ENCODE measurements around the gene NEURL1.

The NEURL1 gene

DNA sequence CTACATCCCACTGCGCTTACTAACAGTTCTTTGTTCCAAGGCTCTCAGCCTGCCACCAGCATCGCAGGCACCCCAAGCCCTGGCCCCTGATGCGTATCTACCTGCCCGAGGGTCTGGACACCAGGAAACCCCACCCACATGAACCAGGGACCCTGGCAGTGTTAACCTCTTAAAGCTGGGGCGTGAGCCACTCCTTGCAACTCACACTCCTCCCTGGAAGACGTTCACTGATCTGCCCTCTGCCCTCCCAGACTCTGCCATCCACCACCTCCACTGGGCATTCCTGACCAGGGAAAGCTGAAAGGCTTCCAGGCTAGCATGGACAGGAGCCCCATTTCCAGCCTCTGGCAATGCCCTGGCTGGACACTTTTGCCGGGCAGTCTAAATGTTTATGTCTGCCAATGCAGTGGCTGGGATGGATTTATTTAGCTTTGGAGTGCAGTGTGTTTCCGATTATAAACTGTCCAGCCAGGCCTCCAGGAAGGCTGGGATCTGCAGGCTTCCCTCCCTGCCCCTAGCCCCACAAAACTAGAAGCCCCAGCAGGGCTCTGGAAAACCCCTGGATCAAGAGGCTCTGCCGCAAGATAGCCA, 117.5 kb downstream of the NEURL1 start:
- Histone ChIP-seq H3K27ac (ENCODE audit: low read depth in 2 of 2, low read length in 2 of 2) (no peak overlapping the region), H3K4me3 (ENCODE audit: low read length in 2 of 2) (no peak overlapping the region), H3K36me3 (ENCODE audit: control insufficient read depth in 2 of 2, insufficient read depth in 2 of 2, low read length in 2 of 2) (peaks cover 47 to 56% of the 10 kb centered on the region in 2 donors), H3K9me3 (ENCODE audit: control insufficient read depth in 2 of 2, low read length in 2 of 2) (no peaks in the 10 kb centered on the region), H3K9ac (ENCODE audit: low read depth in 1 of 2, low read length in 2 of 2) (no peak overlapping the region), H3K27me3 (ENCODE audit: control insufficient read depth in 2 of 2, insufficient read depth in 2 of 2, low read length in 2 of 2) (no peaks in the 10 kb centered on the region), H3K4me1 (ENCODE audit: control insufficient read depth in 2 of 2, insufficient read depth in 2 of 2, low read length in 2 of 2) (peaks cover 3 to 4% of the 10 kb centered on the region in 2 donors)

DNA sequence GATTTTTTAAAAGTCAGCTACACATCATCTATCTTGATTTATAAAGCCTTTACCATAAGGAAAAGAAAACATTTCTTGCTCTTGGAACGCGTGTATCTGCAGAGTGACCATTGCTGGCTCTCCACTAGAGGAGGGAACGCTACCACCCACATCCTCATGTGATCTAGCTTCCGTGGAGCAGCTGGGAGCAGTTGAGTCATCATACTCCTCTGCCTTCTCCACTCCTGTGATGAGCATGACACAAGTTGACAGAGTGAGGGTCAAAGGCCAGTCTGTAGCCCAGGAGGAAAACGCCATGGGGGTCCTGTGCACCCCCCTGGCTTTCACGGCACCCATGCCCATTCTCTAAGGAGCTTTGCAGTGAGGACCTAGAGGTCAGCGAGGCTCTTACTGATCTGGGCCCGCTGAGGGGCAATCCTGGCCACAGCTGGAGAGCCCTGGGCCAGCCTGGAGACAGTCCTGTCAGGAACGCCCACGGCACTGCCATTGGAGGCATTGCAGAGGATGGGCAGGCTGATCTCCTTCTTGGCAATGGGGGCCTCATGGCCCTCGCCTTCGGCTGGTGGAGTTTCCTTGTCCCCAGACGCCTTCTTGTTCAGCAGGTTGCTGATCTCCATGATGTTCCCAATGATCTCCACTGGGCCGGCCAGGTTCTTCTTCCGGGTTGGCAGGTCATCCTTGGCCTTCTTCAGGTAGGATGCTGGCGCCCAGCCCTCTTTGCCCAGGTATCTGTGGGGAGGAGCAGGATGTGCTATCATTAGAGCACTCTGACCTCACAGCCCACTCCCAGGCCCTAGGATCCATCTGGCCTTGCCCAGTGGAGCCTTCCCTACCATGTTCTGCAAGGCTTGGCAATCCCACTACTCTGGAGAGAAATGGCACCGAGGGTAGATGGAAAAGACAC, 119.2 kb downstream of the NEURL1 start:
- peaks cover 58 to 65% of the 10 kb centered on the region in 2 donors for H3K36me3 ChIP-seq (ENCODE audit: control insufficient read depth in 2 of 2, insufficient read depth in 2 of 2, low read length in 2 of 2)
- H3K27ac ChIP-seq (ENCODE audit: low read depth in 2 of 2, low read length in 2 of 2), result peak overlapping the region; percentile 9 to 48
- no peaks in the 10 kb centered on the region for H3K9me3 ChIP-seq (ENCODE audit: control insufficient read depth in 2 of 2, low read length in 2 of 2)
- no peak overlapping the region for H3K9ac ChIP-seq (ENCODE audit: low read depth in 1 of 2, low read length in 2 of 2)
- peaks cover 4 to 12% of the 10 kb centered on the region in 2 donors for H3K4me1 ChIP-seq (ENCODE audit: control insufficient read depth in 2 of 2, insufficient read depth in 2 of 2, low read length in 2 of 2)
- no peaks in the 10 kb centered on the region for H3K27me3 ChIP-seq (ENCODE audit: control insufficient read depth in 2 of 2, insufficient read depth in 2 of 2, low read length in 2 of 2)
- no peak overlapping the region for H3K4me3 ChIP-seq (ENCODE audit: low read length in 2 of 2)

DNA sequence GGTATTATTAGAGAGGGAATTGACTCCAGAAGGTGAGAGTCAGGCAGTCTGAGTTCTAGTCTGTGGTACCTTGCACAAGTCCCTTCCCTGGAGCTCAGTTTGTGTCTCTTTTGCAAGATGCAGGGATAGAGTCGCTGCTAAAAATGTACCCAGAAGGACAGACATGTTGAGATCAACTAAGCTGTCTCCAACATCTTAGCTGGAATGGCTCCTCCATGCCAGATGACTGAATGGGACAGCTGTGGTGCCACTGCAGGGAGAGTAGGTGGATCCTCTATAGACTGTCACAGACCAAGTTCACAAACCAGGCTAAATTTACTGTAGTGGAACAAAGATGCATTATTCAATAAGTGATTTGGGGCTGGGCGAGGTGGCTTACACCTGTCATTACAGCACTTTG, 120.1 kb downstream of the NEURL1 start:
- Histone ChIP-seq H3K4me1 (ENCODE audit: control insufficient read depth in 2 of 2, insufficient read depth in 2 of 2, low read length in 2 of 2) (peaks cover 9 to 12% of the 10 kb centered on the region in 2 donors), H3K36me3 (ENCODE audit: control insufficient read depth in 2 of 2, insufficient read depth in 2 of 2, low read length in 2 of 2) (peaks cover 58 to 71% of the 10 kb centered on the region in 2 donors), H3K27me3 (ENCODE audit: control insufficient read depth in 2 of 2, insufficient read depth in 2 of 2, low read length in 2 of 2) (no peaks in the 10 kb centered on the region), H3K27ac (ENCODE audit: low read depth in 2 of 2, low read length in 2 of 2) (no peak overlapping the region), H3K4me3 (ENCODE audit: low read length in 2 of 2) (no peak overlapping the region), H3K9me3 (ENCODE audit: control insufficient read depth in 2 of 2, low read length in 2 of 2) (no peaks in the 10 kb centered on the region), H3K9ac (ENCODE audit: low read depth in 1 of 2, low read length in 2 of 2) (no peak overlapping the region)

DNA sequence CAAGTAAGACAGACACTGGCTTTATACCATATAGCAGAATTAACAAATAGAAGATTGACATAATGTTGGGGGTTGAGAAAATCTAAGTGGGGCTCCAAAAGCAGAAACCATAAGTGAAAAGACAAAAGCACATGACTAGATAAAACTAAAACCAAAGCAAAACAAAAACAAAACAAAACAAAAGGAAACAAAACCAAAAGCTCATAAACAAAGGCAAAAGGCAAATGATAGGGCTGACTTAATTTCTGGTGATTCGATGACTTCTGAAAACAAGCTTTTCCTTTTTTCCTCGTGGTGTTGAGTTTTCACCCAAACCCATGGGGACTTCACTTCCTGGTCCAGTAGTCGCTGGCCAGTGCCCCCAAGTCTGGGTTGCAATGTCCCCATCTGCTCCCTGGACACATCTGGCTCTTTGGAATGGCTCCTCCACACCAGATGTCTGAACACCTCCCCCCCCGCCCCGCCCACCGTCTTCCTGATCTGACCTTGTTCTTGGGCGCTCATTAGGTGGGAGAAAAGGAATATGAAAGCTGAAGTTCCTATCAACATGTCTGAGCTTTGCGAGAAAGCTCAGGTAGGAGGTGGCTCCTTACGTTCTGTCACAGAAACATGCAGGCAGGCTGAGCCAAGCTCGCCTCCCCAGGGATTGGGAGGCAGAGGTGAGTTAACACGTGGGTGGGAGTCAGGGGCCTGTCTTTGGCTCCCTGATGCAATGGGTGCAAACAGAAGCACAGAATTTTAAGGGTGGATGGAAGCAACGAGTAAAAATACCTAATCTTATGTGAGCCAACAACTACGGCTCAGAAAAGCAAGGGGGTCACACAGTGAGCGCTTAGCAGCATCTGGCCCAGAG, 121.0 kb downstream of the NEURL1 start:
- peak overlapping the region; percentile 9 to 60 for H3K27ac ChIP-seq (ENCODE audit: low read depth in 2 of 2, low read length in 2 of 2)
- peaks cover 53 to 62% of the 10 kb centered on the region in 2 donors for H3K36me3 ChIP-seq (ENCODE audit: control insufficient read depth in 2 of 2, insufficient read depth in 2 of 2, low read length in 2 of 2)
- H3K4me1 ChIP-seq (ENCODE audit: control insufficient read depth in 2 of 2, insufficient read depth in 2 of 2, low read length in 2 of 2), result peaks cover 10 to 15% of the 10 kb centered on the region in 2 donors
- no peaks in the 10 kb centered on the region for H3K9me3 ChIP-seq (ENCODE audit: control insufficient read depth in 2 of 2, low read length in 2 of 2)
- H3K27me3 ChIP-seq (ENCODE audit: control insufficient read depth in 2 of 2, insufficient read depth in 2 of 2, low read length in 2 of 2), result no peaks in the 10 kb centered on the region
- H3K4me3 ChIP-seq (ENCODE audit: low read length in 2 of 2), result no peak overlapping the region
- H3K9ac ChIP-seq (ENCODE audit: low read depth in 1 of 2, low read length in 2 of 2), result no peak overlapping the region

DNA sequence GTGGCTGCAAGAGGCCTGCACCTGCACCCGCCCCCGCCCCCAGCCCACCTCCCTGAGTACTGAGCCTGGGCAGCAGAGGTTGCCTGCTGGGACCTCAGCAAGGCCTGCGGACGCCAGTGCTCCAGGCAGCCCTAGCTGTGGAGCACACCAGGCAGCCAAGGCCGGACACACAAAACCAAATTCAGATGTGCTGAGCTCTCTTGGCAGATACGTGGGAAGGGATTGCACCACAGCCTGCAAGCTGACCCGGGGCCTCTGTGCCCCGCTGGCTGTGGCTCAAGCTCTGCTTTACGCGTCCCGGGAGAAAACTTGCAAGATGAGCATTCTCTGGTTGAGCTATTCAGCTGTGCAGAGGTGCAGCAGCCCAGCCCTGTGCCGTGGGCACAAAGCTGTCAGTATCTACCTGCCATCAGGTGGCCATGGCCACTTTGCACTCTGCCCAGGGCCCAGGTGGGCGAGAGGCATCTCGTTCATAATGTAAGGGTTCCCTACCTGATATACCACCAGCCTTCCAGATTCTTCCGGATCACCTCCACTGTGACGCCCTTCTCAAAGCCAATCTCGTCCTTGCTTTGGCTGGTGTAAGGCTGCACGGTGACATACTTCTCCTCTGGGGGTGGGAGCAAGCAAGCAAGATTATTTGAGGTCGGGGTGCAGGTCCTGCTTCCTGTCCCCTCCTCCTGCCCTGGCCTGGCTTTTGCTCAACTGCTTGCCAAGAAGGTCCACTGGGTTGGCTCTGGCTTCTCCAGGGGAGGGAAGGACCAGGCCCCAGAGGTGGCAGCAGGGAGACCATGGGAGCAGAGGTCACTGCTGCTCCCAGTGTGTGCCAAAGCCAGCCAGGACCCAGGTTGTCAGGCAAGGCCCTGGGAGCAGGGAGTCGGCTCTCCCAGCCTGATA, 123.4 kb downstream of the NEURL1 start:
- no peaks in the 10 kb centered on the region for H3K9me3 ChIP-seq (ENCODE audit: control insufficient read depth in 2 of 2, low read length in 2 of 2)
- H3K9ac ChIP-seq (ENCODE audit: low read depth in 1 of 2, low read length in 2 of 2), result no peak overlapping the region
- no peak overlapping the region for H3K27ac ChIP-seq (ENCODE audit: low read depth in 2 of 2, low read length in 2 of 2)
- peaks cover 53 to 54% of the 10 kb centered on the region in 2 donors for H3K36me3 ChIP-seq (ENCODE audit: control insufficient read depth in 2 of 2, insufficient read depth in 2 of 2, low read length in 2 of 2)
- H3K4me1 ChIP-seq (ENCODE audit: control insufficient read depth in 2 of 2, insufficient read depth in 2 of 2, low read length in 2 of 2), result peaks cover 10 to 19% of the 10 kb centered on the region in 2 donors
- H3K4me3 ChIP-seq (ENCODE audit: low read length in 2 of 2), result no peak overlapping the region
- no peaks in the 10 kb centered on the region for H3K27me3 ChIP-seq (ENCODE audit: control insufficient read depth in 2 of 2, insufficient read depth in 2 of 2, low read length in 2 of 2)

DNA sequence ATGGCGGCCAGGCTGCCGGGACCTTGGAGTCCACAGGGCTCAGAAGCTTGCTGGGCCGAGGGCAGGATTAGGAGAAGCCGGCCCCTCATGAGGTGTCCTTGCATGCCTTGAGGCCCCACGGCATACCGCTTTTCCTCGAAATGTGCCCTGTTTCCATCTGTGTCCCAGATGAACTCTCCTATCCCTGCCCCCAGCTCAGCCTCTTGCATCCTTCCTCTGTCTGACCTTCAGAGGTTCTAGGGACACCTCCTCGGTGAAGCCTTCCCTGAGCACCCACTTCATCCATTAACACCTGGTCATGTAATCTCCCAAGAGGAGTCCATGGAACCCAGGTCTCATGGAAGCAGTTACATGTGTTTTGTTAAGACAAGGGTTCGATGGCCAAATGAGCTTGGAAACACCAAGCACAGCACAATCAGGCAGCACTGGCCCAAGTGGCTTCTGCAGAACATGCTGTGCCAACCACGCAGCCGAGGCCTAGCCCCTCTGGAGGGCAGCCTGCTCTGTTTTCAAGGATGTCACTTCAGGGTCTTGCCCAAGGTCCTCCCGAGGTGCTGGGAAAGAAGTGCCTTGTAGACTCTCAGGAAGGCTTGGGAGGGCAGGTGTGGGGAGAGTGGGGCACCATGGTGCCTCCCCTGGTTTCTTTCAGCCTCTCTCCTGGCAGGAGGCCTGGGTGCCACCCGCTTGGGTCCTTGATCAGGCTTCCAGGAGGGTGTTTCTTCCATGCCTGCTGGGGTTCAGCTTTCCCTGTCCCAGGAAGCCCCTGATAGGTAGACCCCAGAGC, 124.3 kb downstream of the NEURL1 start:
- Histone ChIP-seq H3K27me3 (ENCODE audit: control insufficient read depth in 2 of 2, insufficient read depth in 2 of 2, low read length in 2 of 2) (no peaks in the 10 kb centered on the region), H3K9ac (ENCODE audit: low read depth in 1 of 2, low read length in 2 of 2) (no peak overlapping the region), H3K9me3 (ENCODE audit: control insufficient read depth in 2 of 2, low read length in 2 of 2) (no peaks in the 10 kb centered on the region), H3K36me3 (ENCODE audit: control insufficient read depth in 2 of 2, insufficient read depth in 2 of 2, low read length in 2 of 2) (peaks cover 50 to 53% of the 10 kb centered on the region in 2 donors), H3K4me1 (ENCODE audit: control insufficient read depth in 2 of 2, insufficient read depth in 2 of 2, low read length in 2 of 2) (peaks cover 6 to 19% of the 10 kb centered on the region in 2 donors), H3K4me3 (ENCODE audit: low read length in 2 of 2) (no peak overlapping the region), H3K27ac (ENCODE audit: low read depth in 2 of 2, low read length in 2 of 2) (no peak overlapping the region)

DNA sequence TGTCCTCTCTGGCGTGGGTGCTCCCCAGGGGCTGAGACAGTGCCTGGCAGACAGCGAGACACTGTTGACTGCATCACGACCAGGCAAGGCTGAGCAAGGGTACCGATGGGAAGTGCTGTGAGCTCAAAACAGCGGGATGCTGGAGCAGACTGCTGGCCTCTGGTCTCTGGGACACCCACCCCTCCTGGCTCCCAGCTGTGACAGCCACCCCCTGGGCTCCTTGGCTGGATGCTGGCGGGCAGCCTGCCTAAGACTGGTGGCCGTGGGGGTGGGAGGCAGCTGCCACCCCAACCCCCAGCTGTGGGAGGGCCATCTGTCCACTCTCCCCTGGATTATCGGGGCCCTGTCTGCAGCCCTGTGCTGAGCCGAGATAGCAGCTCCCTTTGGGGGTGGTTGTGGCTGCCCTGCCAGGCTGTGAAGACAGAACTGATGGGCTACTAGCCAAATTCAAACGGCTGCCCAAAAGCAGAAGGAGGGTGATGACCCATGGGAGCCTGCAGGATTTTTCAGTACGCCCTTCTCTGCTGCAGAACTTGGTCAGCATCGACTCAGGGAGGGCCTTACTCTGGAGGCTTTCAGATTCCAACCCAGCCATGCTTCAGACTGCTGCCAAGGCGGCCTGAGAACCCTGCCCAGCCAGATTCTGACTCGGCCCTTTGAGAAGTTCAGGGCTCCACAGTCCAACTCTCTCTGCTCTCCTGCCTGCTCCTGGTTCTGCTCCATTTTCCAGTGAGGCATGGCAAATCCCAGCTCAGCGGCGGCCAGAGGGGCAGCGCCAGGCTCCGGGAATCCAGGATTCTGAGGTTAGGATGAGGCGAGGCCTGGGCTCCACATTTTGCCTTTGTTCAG, 125.3 kb downstream of the NEURL1 start:
- Histone ChIP-seq H3K9ac (ENCODE audit: low read depth in 1 of 2, low read length in 2 of 2) (no peak overlapping the region), H3K36me3 (ENCODE audit: control insufficient read depth in 2 of 2, insufficient read depth in 2 of 2, low read length in 2 of 2) (peaks cover 50 to 54% of the 10 kb centered on the region in 2 donors), H3K27ac (ENCODE audit: low read depth in 2 of 2, low read length in 2 of 2) (peak overlapping the region in 1 of 2 donors; percentile 48), H3K4me1 (ENCODE audit: control insufficient read depth in 2 of 2, insufficient read depth in 2 of 2, low read length in 2 of 2) (peaks cover 5 to 19% of the 10 kb centered on the region in 2 donors), H3K9me3 (ENCODE audit: control insufficient read depth in 2 of 2, low read length in 2 of 2) (no peaks in the 10 kb centered on the region), H3K27me3 (ENCODE audit: control insufficient read depth in 2 of 2, insufficient read depth in 2 of 2, low read length in 2 of 2) (no peaks in the 10 kb centered on the region), H3K4me3 (ENCODE audit: low read length in 2 of 2) (no peak overlapping the region)

DNA sequence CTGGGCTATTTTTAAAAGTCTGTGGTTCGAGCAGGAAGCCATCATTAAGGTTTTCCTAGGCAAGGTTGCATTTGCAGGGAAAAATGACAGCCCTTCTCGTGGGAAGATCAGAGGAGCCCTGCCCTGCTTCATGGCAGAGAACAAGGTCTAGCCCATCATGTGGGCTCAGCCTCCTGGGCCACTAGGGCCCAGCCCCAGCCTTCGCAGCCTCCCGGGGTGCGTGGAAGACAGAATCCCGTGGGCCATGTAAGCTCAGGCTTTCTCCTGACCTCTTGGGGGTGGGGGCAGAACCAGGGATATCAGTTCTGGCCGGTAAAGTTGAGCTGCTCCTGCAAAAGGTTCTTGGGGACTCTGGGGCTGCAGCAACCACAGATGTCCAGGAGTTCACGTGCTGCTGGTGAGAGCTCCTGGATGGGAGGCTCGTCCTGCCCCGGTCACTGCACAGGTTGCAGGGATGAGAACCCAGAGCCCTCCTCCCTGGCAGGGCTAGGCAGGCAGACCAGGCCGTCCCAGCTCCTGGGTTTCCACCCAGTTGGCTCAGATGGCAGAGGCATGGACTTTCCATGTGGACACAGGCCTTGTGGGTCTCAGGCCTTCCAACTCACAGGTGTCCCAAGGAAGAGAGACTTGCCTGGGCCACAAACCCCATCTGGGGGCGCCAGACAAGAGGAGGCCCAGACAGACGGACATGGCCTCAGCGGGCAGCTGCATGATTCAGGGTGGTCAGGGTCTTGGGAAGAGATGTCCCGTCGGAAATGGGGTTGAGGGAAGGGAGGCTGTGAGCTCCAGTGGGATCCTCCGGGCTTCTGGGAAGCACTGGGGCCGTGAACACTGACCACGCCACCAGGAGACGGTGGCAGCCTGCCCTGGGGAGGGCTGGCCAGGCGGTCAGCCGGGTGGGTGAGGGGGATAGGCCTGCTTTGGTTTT, 126.2 kb downstream of the NEURL1 start:
- H3K9ac ChIP-seq (ENCODE audit: low read depth in 1 of 2, low read length in 2 of 2), result no peak overlapping the region
- no peak overlapping the region for H3K4me3 ChIP-seq (ENCODE audit: low read length in 2 of 2)
- no peaks in the 10 kb centered on the region for H3K27me3 ChIP-seq (ENCODE audit: control insufficient read depth in 2 of 2, insufficient read depth in 2 of 2, low read length in 2 of 2)
- H3K9me3 ChIP-seq (ENCODE audit: control insufficient read depth in 2 of 2, low read length in 2 of 2), result no peaks in the 10 kb centered on the region
- peaks cover 58 to 63% of the 10 kb centered on the region in 2 donors for H3K36me3 ChIP-seq (ENCODE audit: control insufficient read depth in 2 of 2, insufficient read depth in 2 of 2, low read length in 2 of 2)
- peak overlapping the region in 1 of 2 donors; percentile 48 for H3K27ac ChIP-seq (ENCODE audit: low read depth in 2 of 2, low read length in 2 of 2)
- peaks cover 5 to 19% of the 10 kb centered on the region in 2 donors for H3K4me1 ChIP-seq (ENCODE audit: control insufficient read depth in 2 of 2, insufficient read depth in 2 of 2, low read length in 2 of 2)

Data from mucosa of rectum (tissue), 2 donors.